ENCODE data around the gene MAFF. TPM values are rescaled to one million over a fixed set of nuclear protein-coding genes. Genes with fewer than 3 reads are reported as not detected.

Gene MAFF
- polyA plus RNA-seq, 1 donor, result 4.8 TPM

- no peak for DNase-seq (ENCODE audit: low read depth)
These were observed 46.5 kb downstream of the MAFF start for GRCh38 chr22:38248280-38248679.

- no peak for DNase-seq (ENCODE audit: low read depth)
These were observed 47.5 kb downstream of the MAFF start for GRCh38 chr22:38249301-38249700.

GRCh38 chr22:38249803-38250642 lies 48.2 kb downstream of the MAFF start:
- no peak for DNase-seq (ENCODE audit: low read depth)

GRCh38 chr22:38250643-38251340 lies 49.0 kb downstream of the MAFF start:
- DNase-seq (ENCODE audit: low read depth), result no peak

- DNase-seq (ENCODE audit: low read depth), result no peak
These were observed 49.5 kb downstream of the MAFF start for GRCh38 chr22:38251341-38251692.

- no peak for DNase-seq (ENCODE audit: low read depth)
These were observed 53.9 kb downstream of the MAFF start for GRCh38 chr22:38255697-38256096.

GRCh38 chr22:38257181-38257580 lies 55.4 kb downstream of the MAFF start:
- peak; percentile 81 for DNase-seq (ENCODE audit: low read depth)

- no peak for DNase-seq (ENCODE audit: low read depth)
These were observed 56.0 kb downstream of the MAFF start for GRCh38 chr22:38257650-38258250.

- DNase-seq (ENCODE audit: low read depth), result no peak
These were observed 57.1 kb downstream of the MAFF start for GRCh38 chr22:38258895-38259294.

GRCh38 chr22:38259370-38259769 lies 57.6 kb downstream of the MAFF start:
- no peak for DNase-seq (ENCODE audit: low read depth)

GRCh38 chr22:38260761-38261681 lies 59.2 kb downstream of the MAFF start:
- no peak for DNase-seq (ENCODE audit: low read depth)

GRCh38 chr22:38262051-38262795 lies 60.4 kb downstream of the MAFF start:
- DNase-seq (ENCODE audit: low read depth), result no peak

- DNase-seq (ENCODE audit: low read depth), result no peak
These were observed 62.6 kb downstream of the MAFF start for GRCh38 chr22:38264322-38264843.

Other genes with a start within 250 kb of the MAFF start
- gene C22orf23, start 248.4 kb upstream of the MAFF start, polyA plus RNA-seq (ENCODE audit: insufficient read length), result 10.2 TPM
- gene POLR2F, start 248.3 kb upstream of the MAFF start, polyA plus RNA-seq (ENCODE audit: insufficient read length), result 43.4 TPM
- 4.9 TPM for gene SOX10, start 217.4 kb upstream of the MAFF start, polyA plus RNA-seq (ENCODE audit: insufficient read length)
- gene PICK1, start 144.6 kb upstream of the MAFF start, polyA plus RNA-seq (ENCODE audit: insufficient read length), result 9.3 TPM
- 2.7 TPM for gene SLC16A8, start 117.8 kb upstream of the MAFF start, polyA plus RNA-seq (ENCODE audit: insufficient read length)
- gene BAIAP2L2, start 91.3 kb upstream of the MAFF start, polyA plus RNA-seq (ENCODE audit: insufficient read length), result 1.2 TPM
- gene PLA2G6, start 20.2 kb upstream of the MAFF start, polyA plus RNA-seq (ENCODE audit: insufficient read length), result 13.5 TPM
- 71.7 TPM for gene TMEM184B, start 71.0 kb downstream of the MAFF start, polyA plus RNA-seq (ENCODE audit: insufficient read length)
- 115 TPM for gene CSNK1E, start 115.4 kb downstream of the MAFF start, polyA plus RNA-seq (ENCODE audit: insufficient read length)

Measured in forelimb muscle (tissue), 1 donor.